Body of pancreas (tissue), 4 donors: ENCODE results near the gene ELOA. TPM values are rescaled to one million over a fixed set of nuclear protein-coding genes. Genes with fewer than 3 reads are reported as not detected.

Source experiments
- ATAC-seq: fragments of 150-250 bp; one replicate; pipeline ENCODE4 v1.9.1; 2016
- DNase-seq, 4 donors: peaks; one replicate each; pipeline ENCODE4 v3.0.0-alpha.2; 2019
- H3K27ac ChIP-seq, 4 donors: fragments of 200-600 bp; sonication (generic); 1 replicate in 3 of 4; 2 replicates in 1 of 4; pipeline versions ENCODE4 v1.5.1 to v1.6.1; 2016 to 2019; ENCODE audit warnings: mild to moderate bottlenecking in 1 of 4, mixed read lengths in 1 of 4, moderate library complexity in 1 of 4
- H3K27me3 ChIP-seq, 2 donors: fragments of 200-600 bp; sonication (generic); one replicate each; pipeline ENCODE4 v1.6.0; 2016; ENCODE audit warnings: mild to moderate bottlenecking in 1 of 2
- H3K36me3 ChIP-seq, 2 donors: fragments of 200-600 bp; sonication (generic); replicated peaks in 1 of 2; 2 replicates each; pipeline ENCODE4 v1.5.1; 2016; ENCODE audit warnings: low read depth in 2 of 2; ENCODE audit not compliant: insufficient read depth in 1 of 2
- H3K4me1 ChIP-seq: fragments of 200-600 bp; sonication (generic); one replicate; pipeline ENCODE4 v1.6.0; 2016
- H3K4me3 ChIP-seq, 2 donors: fragments of 200-600 bp; sonication (generic); 1 replicate in 1 of 2; 2 replicates in 1 of 2; pipeline ENCODE4 v1.5.1; 2016 to 2019
- H3K9me3 ChIP-seq, 3 donors: fragments of 200-600 bp; sonication (generic); 1 replicate in 2 of 3; 2 replicates in 1 of 3; pipeline ENCODE4 v1.5.1; 2016
- POLR2A ChIP-seq, 3 donors: fragments of 450-650 bp; IDR thresholded peaks; one replicate each; pipeline ENCODE4 v1.6.1; 2016; ENCODE audit warnings: antibody characterized with exemption in 3 of 3, mild to moderate bottlenecking in 2 of 3
- WGBS, 2 donors: methylation state at CpG; one replicate each; pipeline ENCODE4 v1.1.5; 2017; 5-methylcytosine and 5-hydroxymethylcytosine counted together
- intact Hi-C: fragments of 100-400 bp; cut with DNase I; formaldehyde crosslinking; loops from one replicate; pipeline ENCODE4 v1.15.1; 2023
- total RNA-seq, 2 donors: library from RNA; depleted of rRNA; stranded (reverse); fragments of >200 nt; gene quantifications; one replicate each; pipeline ENCODE4 v1.1.0, GENCODE V29; 2016
- TF ChIP-seq, protein P1 (sequence below), 7 experiments: fragments of 450-650 bp in 4 of 7; fragments of 200-600 bp in 3 of 7; sonication (generic) in 3 of 7; IDR thresholded peaks; one replicate each; pipeline ENCODE4 v1.5.1; 2016 to 2019; ENCODE audit warnings: antibody characterized with exemption in 7 of 7

The ELOA gene
- total RNA-seq, 2 donors from 2014 or later, result 22.6 to 28.0 TPM

DNA sequence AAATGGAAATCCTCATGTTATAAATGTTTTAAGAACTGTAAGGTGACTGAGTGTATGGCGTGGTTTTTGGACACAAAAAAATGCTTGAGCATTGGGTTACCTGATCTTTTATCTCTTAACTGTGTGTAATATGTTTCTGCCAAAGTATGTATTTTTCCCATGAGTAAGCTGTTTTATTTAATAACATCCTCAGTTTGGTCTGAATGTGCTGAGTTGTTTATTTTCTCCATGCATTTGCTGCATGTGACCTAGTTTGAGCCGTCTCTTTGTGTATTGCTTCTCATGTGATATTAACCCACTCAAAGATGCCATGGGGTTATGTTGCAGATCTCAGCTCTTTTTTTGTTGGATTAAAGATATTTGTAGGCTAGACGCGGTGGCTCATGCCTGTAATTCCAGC is 41.6 kb downstream of the ELOA start:
- ATAC-seq, result no peak
- no peak overlapping the region for H3K27ac ChIP-seq
- peaks cover 2% of the 10 kb centered on the region for H3K4me1 ChIP-seq
- TF ChIP-seq, protein P1, sequence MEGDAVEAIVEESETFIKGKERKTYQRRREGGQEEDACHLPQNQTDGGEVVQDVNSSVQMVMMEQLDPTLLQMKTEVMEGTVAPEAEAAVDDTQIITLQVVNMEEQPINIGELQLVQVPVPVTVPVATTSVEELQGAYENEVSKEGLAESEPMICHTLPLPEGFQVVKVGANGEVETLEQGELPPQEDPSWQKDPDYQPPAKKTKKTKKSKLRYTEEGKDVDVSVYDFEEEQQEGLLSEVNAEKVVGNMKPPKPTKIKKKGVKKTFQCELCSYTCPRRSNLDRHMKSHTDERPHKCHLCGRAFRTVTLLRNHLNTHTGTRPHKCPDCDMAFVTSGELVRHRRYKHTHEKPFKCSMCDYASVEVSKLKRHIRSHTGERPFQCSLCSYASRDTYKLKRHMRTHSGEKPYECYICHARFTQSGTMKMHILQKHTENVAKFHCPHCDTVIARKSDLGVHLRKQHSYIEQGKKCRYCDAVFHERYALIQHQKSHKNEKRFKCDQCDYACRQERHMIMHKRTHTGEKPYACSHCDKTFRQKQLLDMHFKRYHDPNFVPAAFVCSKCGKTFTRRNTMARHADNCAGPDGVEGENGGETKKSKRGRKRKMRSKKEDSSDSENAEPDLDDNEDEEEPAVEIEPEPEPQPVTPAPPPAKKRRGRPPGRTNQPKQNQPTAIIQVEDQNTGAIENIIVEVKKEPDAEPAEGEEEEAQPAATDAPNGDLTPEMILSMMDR (IDR thresholded peaks at IDR 0.05), result no peak
- TF ChIP-seq POLR2A (IDR thresholded peaks at IDR 0.05), result no peak
- H3K9me3 ChIP-seq, result no peaks in the 10 kb centered on the region
- intact Hi-C loops, result no loop called here
- no peak overlapping the region for H3K4me3 ChIP-seq
- peaks cover 5 to 8% of the 10 kb centered on the region in 2 donors for H3K36me3 ChIP-seq
- H3K27me3 ChIP-seq, result no peaks in the 10 kb centered on the region
- no peak for DNase-seq
- WGBS, 2 donors, result 78 to 82% methylated on average over 4 of the region's 4 CpGs

- Histone ChIP-seq H3K27ac (no peak overlapping the region), H3K36me3 (peaks cover 5 to 7% of the 10 kb centered on the region in 2 donors), H3K4me1 (peaks cover 20% of the 10 kb centered on the region), H3K9me3 (no peaks in the 10 kb centered on the region), H3K27me3 (no peaks in the 10 kb centered on the region), H3K4me3 (no peak overlapping the region)
- TF ChIP-seq, protein P1 (IDR thresholded peaks at IDR 0.05), result no peak
- DNase-seq (no peak), ATAC-seq (no peak)
- intact Hi-C loops, result no loop called here
- 88 to 94% methylated on average over 3 of the region's 3 CpGs for WGBS, 2 donors
These were observed 44.4 kb downstream of the ELOA start for GRCh38 chr1:23787701-23788100.

- Histone ChIP-seq H3K4me3 (no peak overlapping the region), H3K4me1 (peaks cover 29% of the 10 kb centered on the region), H3K27me3 (no peaks in the 10 kb centered on the region), H3K36me3 (peaks cover 5 to 7% of the 10 kb centered on the region in 2 donors), H3K9me3 (no peaks in the 10 kb centered on the region), H3K27ac (no peak overlapping the region)
- intact Hi-C loops, result no loop called here
- 94 to 100% methylated on average over 3 of the region's 3 CpGs for WGBS, 2 donors
- TF ChIP-seq POLR2A (IDR thresholded peaks at IDR 0.05), result no peak
- TF ChIP-seq, protein P1 (IDR thresholded peaks at IDR 0.05), result no peak
- no peak for ATAC-seq
- no peak for DNase-seq
These were observed 45.4 kb downstream of the ELOA start for GRCh38 chr1:23788695-23789094.

GRCh38 chr1:23790696-23791515 is 47.6 kb downstream of the ELOA start, which contains the start of gene LYPLA2:
Gene LYPLA2 (plus strand): TSS chr1:23791145. CDS start chr1:23792683, 1,538 bp downstream.
- peak within 1 kb of the TSS; percentile 73 to 88 for H3K4me3 ChIP-seq
- H3K36me3 ChIP-seq, result peaks cover 3% of the 10 kb centered on the region in 2 donors
- intact Hi-C loops, result no loop called here
- H3K9me3 ChIP-seq, result no peaks in the 10 kb centered on the region
- DNase-seq, result peak; percentile 92 to 95 (median 92)
- peak within 1 kb of the TSS; percentile 43 to 72 (median 60) for H3K27ac ChIP-seq
- peaks cover 30% of the 10 kb centered on the region for H3K4me1 ChIP-seq
- no peaks in the 10 kb centered on the region for H3K27me3 ChIP-seq
- peak; percentile 93 for ATAC-seq
- peak; percentile 10 to 63 (median 61) for TF ChIP-seq POLR2A (IDR thresholded peaks at IDR 0.05)
- TF ChIP-seq, protein P1 (IDR thresholded peaks at IDR 0.05), result no peak
- 1% methylated on average over 34 to 47 of the region's 47 CpGs for WGBS, 2 donors
